GM12878 (cell line): ENCODE results near the gene CACNA1S. TPM values are rescaled to one million over a fixed set of nuclear protein-coding genes. Genes with fewer than 3 reads are reported as not detected.
A peak's percentile ranks its signal among the peaks of the same experiment; 100 is the strongest.

ENCODE experiments used
- ASH2L ChIP-seq: fragments of 300-600, 200-600 bp; sonication (generic); IDR thresholded peaks from 2 replicates; pipeline ENCODE4 v1.6.1; 2017; ENCODE audit warnings: low read depth, mild to moderate bottlenecking, borderline replicate concordance
- BACH1 ChIP-seq: fragments of 450-650 bp; IDR thresholded peaks from 2 replicates; pipeline ENCODE4 v1.6.1; 2017; ENCODE audit warnings: mild to moderate bottlenecking, borderline replicate concordance
- BRCA1 ChIP-seq: IDR thresholded peaks from 2 replicates; pipeline ENCODE4 v1.6.1; 2011; ENCODE audit warnings: low read depth, low read length, improper control_type of control experiment
- CHD4 ChIP-seq: fragments of 200-600 bp; sonication (generic); IDR thresholded peaks from 2 replicates; pipeline ENCODE4 v1.6.1; 2016; ENCODE audit warnings: mild to moderate bottlenecking
- DPF2 ChIP-seq: fragments of 450-650 bp; IDR thresholded peaks from 2 replicates; pipeline ENCODE4 v1.6.1; 2017; ENCODE audit warnings: mild to moderate bottlenecking
- FOS ChIP-seq: IDR thresholded peaks from 3 replicates; pipeline ENCODE4 v1.6.1; 2011; ENCODE audit warnings: borderline replicate concordance; ENCODE audit not compliant: insufficient read length; ENCODE audit errors: extremely low read depth
- GABPA ChIP-seq: IDR thresholded peaks from 2 replicates; pipeline ENCODE4 v1.6.1; 2014; ENCODE audit warnings: antibody characterized with exemption, low read depth, mild to moderate bottlenecking, inconsistent platforms
- IRF4 ChIP-seq: IDR thresholded peaks from 2 replicates; pipeline ENCODE4 v1.6.1; 2011; ENCODE audit warnings: low read depth, low read length
- MEF2A ChIP-seq: IDR thresholded peaks from 2 replicates; pipeline ENCODE4 v1.6.1; 2011; ENCODE audit warnings: low read depth, mild to moderate bottlenecking, low read length, moderate library complexity; ENCODE audit not compliant: insufficient read depth
- MTA3 ChIP-seq: IDR thresholded peaks from 2 replicates; pipeline ENCODE4 v1.6.1; 2012; ENCODE audit warnings: low read length, inconsistent platforms, borderline replicate concordance
- MXI1 ChIP-seq: fragments of 150-350 bp; IDR thresholded peaks from 2 replicates; pipeline ENCODE4 v1.6.1; 2011; ENCODE audit warnings: low read depth, mild to moderate bottlenecking, inconsistent platforms, low read length, improper control_type of control experiment
- NBN ChIP-seq: fragments of 450-650 bp; IDR thresholded peaks from 2 replicates; pipeline ENCODE4 v1.6.1; 2016
- NR2C1 ChIP-seq: fragments of 450-650 bp; IDR thresholded peaks from 2 replicates; pipeline ENCODE4 v1.6.1; 2017; ENCODE audit warnings: antibody characterized with exemption, mild to moderate bottlenecking, moderate library complexity
- NR2C2 ChIP-seq: IDR thresholded peaks from 2 replicates; pipeline ENCODE4 v1.6.1; 2011; ENCODE audit warnings: borderline replicate concordance, low read depth; ENCODE audit not compliant: control insufficient read depth, insufficient read length
- SP1 ChIP-seq: IDR thresholded peaks from one replicate; pipeline ENCODE4 v1.6.1; 2011; ENCODE audit warnings: low read depth, low read length
- TCF12 ChIP-seq: IDR thresholded peaks from 2 replicates; pipeline ENCODE4 v1.6.1; 2011; ENCODE audit warnings: low read depth, mild to moderate bottlenecking, low read length
- YY1 ChIP-seq: IDR thresholded peaks from 2 replicates; pipeline ENCODE4 v1.6.1; 2011; ENCODE audit warnings: low read depth, mild to moderate bottlenecking, low read length
- ZNF24 ChIP-seq: fragments of 450-650 bp; IDR thresholded peaks from 2 replicates; pipeline ENCODE4 v1.6.1; 2017; ENCODE audit warnings: antibody characterized with exemption, mild to moderate bottlenecking
- ZNF622 ChIP-seq: fragments of 450-650 bp; IDR thresholded peaks from 2 replicates; pipeline ENCODE4 v1.6.1; 2017; ENCODE audit warnings: mild to moderate bottlenecking, inconsistent platforms
- polyA plus RNA-seq, 11 experiments: library from polyadenylated mRNA; depleted of rRNA in 4 of 11; unstranded in 6 of 11; stranded (reverse) in 5 of 11; fragments of >200 nt; fragmentation: Nextera tagmentation in 4 of 11; fragmentation: Illumina TruSeq in 1 of 11; extraction: Ambion mirVana in 4 of 11; extraction: Trizol in 1 of 11; gene quantifications; 1 replicate in 1 of 11; 2 replicates in 10 of 11; pipeline versions ENCODE4 v1.2.1 to v1.2.3, GENCODE V29; 2011 to 2016; ENCODE audit warnings: inconsistent platforms in 2 of 11, missing spikeins in 2 of 11, low read depth in 1 of 11
- total RNA-seq, 4 experiments: library from RNA; depleted of rRNA in 3 of 4; stranded (reverse); fragments of >200 nt in 3 of 4; fragmentation: Illumina TruSeq in 1 of 4; extraction: Trizol in 1 of 4; gene quantifications; 2 replicates each; pipeline versions ENCODE4 v1.2.1 to v1.2.3, GENCODE V29; 2013 to 2021
- TF ChIP-seq, protein P1 (sequence below), 3 experiments: IDR thresholded peaks in 2 of 3; conservative IDR thresholded peaks in 1 of 3; 2 replicates each; pipeline ENCODE4 v1.5.1; 2011; ENCODE audit warnings: low read depth in 3 of 3, low read length in 3 of 3, mild to moderate bottlenecking in 3 of 3, control low read depth in 2 of 3, moderate library complexity in 2 of 3, inconsistent platforms in 1 of 3, mixed read lengths in 1 of 3; ENCODE audit not compliant: control insufficient read depth in 2 of 3, insufficient read depth in 1 of 3; ENCODE audit errors: extremely low read depth in 1 of 3
- TF ChIP-seq, protein P2 (sequence below): IDR thresholded peaks from 2 replicates; pipeline ENCODE4 v1.6.1; 2012; ENCODE audit warnings: improper control_type of control experiment, low read depth, low read length; ENCODE audit not compliant: insufficient replicate concordance

The CACNA1S gene
- total and polyA plus RNA-seq, 10 of the 15 experiments (the other 5 are each of a cell fraction or from before 2014, with no cell fraction given) = under 0.01 to 0.04 (median 0.02) TPM; not detected in 6

DNA sequence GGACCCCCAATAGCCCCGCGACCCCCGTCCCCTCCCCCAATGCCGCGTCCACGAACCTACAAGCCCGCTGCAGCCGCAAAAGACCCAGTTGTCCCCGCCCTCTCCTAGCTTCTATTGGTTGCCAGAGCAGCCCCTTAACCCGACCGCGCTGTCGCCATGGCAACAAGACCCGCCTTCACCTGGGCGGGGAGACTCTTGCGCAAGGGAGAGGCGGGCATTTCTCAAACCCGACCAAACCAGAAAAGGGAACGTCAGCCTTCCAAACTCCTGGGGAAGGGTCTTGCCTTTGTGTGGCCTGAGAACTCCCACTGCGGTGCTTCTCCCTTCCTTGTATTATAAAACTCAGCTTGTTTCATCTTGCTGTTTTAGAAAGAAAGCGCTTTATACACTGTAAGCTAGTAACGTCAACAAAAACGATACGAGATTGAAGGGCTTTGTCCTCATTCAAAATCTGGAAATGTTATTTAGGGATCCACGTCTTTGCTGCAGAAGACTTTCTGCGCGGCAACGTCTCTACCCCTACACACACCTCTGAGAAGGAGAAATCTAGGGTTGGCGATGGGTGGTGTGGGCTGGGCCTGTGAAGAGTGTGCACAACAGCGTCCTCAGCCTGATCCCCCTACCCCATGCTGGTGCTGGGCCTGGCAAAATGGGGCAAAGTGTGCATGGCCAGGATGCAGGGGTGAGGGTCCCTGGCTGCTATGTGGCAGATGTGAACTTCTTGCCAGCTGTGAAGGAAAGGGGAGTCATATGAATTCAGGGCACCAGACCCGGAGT lies 42.4 kb upstream of the CACNA1S start, which contains the start of gene TMEM9 (continued):
- TF ChIP-seq BRCA1 (no peak), DPF2 (0 out of 2 replicates have a peak, but pooled peaks have one; percentile 17), NBN (no peak), MTA3 (no peak), GABPA (no peak), MXI1 (peak; percentile 95), TCF12 (no peak), NR2C1 (no peak), NR2C2 (no peak), CHD4 (no peak), ASH2L (no peak), ZNF24 (no peak), FOS (peak; percentile 1), IRF4 (no peak), ZNF622 (no peak), BACH1 (no peak), YY1 (no peak), MEF2A (no peak), SP1 (peak; percentile 93)
- TF ChIP-seq, protein P1, sequence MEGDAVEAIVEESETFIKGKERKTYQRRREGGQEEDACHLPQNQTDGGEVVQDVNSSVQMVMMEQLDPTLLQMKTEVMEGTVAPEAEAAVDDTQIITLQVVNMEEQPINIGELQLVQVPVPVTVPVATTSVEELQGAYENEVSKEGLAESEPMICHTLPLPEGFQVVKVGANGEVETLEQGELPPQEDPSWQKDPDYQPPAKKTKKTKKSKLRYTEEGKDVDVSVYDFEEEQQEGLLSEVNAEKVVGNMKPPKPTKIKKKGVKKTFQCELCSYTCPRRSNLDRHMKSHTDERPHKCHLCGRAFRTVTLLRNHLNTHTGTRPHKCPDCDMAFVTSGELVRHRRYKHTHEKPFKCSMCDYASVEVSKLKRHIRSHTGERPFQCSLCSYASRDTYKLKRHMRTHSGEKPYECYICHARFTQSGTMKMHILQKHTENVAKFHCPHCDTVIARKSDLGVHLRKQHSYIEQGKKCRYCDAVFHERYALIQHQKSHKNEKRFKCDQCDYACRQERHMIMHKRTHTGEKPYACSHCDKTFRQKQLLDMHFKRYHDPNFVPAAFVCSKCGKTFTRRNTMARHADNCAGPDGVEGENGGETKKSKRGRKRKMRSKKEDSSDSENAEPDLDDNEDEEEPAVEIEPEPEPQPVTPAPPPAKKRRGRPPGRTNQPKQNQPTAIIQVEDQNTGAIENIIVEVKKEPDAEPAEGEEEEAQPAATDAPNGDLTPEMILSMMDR (IDR thresholded peaks at IDR 0.05 in 2 of 3, conservative IDR thresholded peaks at IDR 0.05 in 1 of 3; ENCODE audit: control insufficient read depth in 2 of 3, extremely low read depth in 1 of 3, insufficient read depth in 1 of 3, low read depth in 3 of 3, low read length in 3 of 3) = no peak
- TF ChIP-seq, protein P2, sequence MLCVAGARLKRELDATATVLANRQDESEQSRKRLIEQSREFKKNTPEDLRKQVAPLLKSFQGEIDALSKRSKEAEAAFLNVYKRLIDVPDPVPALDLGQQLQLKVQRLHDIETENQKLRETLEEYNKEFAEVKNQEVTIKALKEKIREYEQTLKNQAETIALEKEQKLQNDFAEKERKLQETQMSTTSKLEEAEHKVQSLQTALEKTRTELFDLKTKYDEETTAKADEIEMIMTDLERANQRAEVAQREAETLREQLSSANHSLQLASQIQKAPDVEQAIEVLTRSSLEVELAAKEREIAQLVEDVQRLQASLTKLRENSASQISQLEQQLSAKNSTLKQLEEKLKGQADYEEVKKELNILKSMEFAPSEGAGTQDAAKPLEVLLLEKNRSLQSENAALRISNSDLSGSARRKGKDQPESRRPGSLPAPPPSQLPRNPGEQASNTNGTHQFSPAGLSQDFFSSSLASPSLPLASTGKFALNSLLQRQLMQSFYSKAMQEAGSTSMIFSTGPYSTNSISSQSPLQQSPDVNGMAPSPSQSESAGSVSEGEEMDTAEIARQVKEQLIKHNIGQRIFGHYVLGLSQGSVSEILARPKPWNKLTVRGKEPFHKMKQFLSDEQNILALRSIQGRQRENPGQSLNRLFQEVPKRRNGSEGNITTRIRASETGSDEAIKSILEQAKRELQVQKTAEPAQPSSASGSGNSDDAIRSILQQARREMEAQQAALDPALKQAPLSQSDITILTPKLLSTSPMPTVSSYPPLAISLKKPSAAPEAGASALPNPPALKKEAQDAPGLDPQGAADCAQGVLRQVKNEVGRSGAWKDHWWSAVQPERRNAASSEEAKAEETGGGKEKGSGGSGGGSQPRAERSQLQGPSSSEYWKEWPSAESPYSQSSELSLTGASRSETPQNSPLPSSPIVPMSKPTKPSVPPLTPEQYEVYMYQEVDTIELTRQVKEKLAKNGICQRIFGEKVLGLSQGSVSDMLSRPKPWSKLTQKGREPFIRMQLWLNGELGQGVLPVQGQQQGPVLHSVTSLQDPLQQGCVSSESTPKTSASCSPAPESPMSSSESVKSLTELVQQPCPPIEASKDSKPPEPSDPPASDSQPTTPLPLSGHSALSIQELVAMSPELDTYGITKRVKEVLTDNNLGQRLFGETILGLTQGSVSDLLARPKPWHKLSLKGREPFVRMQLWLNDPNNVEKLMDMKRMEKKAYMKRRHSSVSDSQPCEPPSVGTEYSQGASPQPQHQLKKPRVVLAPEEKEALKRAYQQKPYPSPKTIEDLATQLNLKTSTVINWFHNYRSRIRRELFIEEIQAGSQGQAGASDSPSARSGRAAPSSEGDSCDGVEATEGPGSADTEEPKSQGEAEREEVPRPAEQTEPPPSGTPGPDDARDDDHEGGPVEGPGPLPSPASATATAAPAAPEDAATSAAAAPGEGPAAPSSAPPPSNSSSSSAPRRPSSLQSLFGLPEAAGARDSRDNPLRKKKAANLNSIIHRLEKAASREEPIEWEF = no peak
